Activated naive CD4-positive, alpha-beta T cell treated with Interleukin-2 at 50 U/mL for 16 hours (primary cell): ENCODE results near the gene ZNF224.
A peak's percentile ranks its signal among the peaks of the same experiment; 100 is the strongest.
"Not testable (repeated sequence)": the region's sequence is repeated elsewhere in the genome, so short reads cannot be mapped to it uniquely, and the experiment has no call there.

ENCODE experiments used
- DNase-seq: peaks from one replicate; pipeline ENCODE4 v3.0.0-alpha.2; 2020

The ZNF224 gene

GRCh38 chr19:44093931-44094765 lies at the start of gene ZNF224:
Gene ZNF224 (plus strand): TSS chr19:44094361. CDS start chr19:44097874, 3,513 bp downstream.
- peak; percentile 84 for DNase-seq

DNA sequence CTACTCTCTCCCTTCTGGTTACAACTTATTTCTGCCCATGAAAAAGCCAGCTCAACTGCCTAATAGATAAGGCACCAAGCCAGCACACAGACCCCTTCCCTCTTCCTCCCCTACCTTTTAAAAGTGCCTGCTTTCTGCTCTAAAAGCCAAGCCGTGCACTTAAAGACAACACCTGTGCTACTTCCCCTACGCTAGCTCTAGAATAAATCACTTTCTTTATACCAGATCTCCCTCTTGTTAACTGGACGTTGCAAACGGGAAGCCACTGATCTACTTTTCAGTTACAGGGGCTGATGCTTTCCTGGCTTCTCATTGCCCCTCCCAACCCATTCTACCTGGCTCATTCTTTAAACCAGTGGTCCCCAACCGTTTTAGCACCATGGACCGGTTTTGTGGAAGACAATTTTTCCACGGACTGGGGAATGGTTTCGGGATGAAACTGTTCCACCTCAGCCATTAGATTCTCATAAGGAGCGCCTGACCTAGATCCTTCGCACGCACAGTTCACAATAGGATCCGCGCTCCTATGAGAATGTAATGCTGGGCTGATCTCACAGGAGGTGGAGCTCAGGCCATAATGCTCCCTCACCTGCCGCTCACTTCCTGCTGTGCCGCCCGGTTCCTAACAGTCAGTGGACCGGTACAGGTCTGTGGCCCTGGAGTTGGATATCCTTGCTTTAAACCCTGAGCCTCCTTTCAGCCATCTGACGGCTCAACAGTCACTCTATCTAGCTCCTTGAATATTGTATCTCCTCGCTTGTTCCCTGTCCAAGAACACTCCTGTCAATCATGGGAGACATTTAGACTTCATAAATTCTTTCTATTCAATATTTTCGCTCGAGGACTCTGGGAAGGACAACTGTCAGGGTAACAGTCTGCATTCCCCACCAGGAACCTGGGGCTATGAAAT lies 43.2 kb upstream of the ZNF224 start:
- DNase-seq: peak; percentile 24

GRCh38 chr19:44051650-44052402 lies 42.3 kb upstream of the ZNF224 start, which contains the start of gene ZNF223:
Gene ZNF223 (plus strand): TSS chr19:44052036. CDS start chr19:44055177, 3,141 bp downstream.
- DNase-seq: peak; percentile 70

- DNase-seq: no peak
Measured at GRCh38 chr19:44055870-44056269, 38.3 kb upstream of the ZNF224 start.

DNA sequence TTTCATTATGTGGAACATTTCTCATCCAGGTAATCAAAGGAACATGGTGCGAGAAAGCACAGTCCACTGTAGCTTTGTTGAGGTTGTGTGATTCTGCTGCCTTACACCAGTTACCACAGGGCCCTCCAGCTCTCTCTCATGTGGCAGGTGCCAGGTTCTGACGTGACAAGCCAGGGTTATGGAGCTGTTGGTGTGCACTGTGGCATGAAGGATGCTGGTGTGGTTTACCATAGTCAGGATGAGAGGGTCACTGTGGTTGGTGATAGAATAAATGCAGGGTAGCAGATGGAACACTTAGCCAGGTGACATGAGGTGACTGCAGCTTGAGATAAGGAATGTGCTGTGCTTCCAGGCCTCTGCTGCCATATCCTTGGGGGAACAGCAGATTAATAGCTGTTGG lies 34.9 kb upstream of the ZNF224 start:
- DNase-seq: no peak

DNA sequence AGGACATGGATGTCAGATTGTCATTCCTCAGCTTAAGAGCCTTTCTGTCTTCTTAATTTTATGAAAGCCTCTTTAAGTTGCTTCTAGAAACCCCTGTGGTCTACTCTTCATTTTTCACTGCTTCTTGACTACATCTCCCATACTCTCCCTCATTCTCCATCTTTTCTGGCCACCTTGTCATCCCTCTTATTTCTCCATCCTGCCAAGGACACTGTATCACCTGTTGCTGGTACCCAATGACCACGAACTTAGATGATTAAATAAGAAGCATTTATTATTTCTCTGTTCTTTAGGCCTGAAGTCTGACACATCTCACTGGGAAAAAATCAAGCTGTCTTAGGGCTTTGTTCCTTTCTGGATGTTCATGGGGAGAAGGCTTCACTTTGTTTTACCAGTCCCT lies 33.1 kb upstream of the ZNF224 start:
- DNase-seq: no peak

GRCh38 chr19:44066305-44066704 lies 27.9 kb upstream of the ZNF224 start:
- DNase-seq: no peak

DNA sequence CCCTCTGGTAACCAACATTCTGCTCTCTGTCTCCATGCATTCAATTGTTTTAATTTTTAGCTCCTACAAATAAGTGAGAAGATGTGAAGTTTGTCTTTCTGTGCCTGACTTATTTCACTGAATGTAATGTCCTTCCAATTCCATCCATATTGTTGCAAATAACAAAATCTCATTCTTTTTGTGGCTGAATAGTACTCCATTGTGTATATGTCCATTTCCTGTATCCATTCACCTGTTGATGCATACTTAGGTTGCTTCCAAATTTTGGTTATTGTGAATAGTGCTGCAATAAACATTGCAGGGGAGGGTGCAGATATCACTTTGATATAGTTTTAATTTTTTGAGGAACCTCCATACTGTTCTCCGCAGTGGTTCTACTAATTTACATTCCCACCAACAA lies 24.7 kb upstream of the ZNF224 start:
- DNase-seq: no peak

DNA sequence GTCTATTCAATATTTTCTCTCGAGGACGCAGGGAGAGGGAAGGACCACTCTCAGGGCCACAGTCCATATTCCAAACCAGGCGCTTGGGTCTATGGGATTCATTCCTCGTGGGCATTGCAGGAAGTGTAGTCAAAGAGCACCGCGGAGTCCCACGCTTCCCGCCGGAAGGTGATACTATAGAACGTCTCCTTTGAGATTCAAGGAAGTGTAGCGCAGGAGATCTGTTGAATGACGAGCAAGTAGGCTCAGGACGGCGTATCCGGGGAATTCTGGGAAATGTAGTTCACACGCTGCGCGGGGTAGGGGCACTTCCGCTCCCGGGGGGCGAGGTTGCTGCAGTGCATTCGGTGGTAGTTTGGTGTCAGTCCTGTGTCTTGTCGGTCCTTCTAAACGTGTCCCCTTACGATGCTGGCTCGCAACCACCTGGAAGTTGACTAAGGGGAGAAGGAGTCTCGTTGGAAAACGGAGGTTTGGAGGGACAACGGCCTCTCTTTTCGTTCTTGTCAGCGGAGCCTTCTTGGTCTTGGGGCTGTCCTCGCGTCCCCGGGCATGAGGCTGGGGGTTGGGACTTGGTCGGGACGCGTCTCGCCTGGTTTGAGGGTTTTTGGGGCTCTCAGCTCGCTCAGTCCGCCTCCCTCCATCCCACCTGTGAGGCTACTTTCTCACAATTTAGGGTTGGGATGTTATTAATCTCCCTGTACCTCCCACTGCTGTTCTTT lies 22.2 kb upstream of the ZNF224 start, which contains the start of gene ZNF284:
Gene ZNF284, plus strand, starts transcription at position 336 of the 719 bp plus-strand sequence. CDS start 4,231 bp downstream, outside the sequence.
- peak; percentile 83 for DNase-seq

DNA sequence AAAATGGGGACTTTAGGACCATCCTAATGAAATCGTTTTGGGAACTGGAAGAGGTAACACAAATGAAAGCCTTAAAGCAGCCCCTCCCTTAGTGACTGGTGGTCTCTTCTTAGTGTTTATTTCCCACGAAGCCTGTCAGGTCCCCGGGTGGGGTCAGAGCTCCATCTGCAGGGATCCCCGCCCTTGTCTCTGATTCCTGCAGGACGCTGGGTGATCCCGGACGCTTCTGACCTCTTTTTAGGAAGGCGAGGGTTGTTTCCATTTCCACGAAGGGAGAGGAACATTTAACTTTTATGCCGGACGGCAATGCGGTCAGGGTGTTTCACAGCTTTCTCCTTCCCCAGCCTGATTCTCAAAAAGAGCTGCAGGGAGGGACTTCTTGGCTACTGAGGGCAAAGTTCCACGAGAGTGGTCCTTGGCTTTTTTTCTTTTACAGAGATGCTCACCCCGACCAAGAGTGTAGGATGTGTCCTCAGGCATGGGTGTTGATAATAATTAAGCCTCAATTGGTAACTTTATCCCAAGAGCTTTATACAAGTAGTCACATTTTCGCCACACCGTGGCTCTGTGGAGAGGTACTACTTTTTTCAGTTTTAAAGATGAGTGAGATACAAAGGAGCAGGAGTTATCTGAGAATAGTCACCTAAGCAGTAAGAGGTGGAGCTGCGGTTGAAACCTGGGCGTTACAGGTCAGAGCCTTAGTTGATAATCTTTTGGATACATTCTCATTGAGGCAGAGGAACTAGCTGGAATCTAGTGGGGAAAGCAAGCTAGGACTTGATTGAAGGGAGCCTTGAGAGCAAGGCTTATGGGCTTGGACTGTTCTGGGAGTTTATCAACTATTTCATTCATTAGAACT lies 21.4 kb upstream of the ZNF224 start:
- DNase-seq: no peak

DNA sequence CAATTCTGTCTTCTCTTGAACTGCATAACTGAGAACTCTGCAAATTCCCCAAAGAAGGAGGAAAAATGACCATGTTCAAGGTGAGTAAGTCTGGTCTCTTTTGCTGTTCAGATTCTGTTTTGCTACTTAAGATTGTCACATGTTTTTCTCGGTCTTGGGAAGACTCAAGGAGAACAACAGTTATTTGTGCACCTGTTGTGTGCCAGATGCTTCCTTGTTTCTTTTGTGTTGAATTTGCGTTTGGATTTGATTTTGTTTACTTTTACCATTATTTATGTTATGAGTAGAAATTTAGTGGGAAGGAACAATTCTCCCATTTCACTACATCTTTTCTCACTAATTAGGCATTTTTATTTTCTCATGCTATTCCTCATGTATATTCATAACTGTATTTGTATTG lies 17.8 kb upstream of the ZNF224 start:
- DNase-seq: no peak

DNA sequence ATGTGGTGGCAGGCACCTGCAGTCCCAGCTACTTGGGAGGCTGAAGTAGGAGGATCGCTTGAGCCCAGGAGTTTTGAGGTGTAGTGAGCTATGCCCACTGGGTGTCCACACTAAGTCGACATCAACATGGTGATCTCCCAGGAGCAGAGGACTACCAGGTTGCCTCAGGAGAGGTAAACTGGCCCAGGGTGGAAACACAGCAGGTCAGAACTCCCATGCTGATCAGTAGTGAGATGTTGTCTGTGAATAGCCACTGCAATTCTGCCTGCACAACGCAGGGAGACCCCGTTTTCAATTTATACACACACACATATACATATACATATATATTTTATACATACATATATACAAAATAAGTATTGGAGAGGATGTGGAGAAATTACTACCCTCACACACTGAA lies 2.1 kb upstream of the ZNF224 start:
- DNase-seq: no peak

DNA sequence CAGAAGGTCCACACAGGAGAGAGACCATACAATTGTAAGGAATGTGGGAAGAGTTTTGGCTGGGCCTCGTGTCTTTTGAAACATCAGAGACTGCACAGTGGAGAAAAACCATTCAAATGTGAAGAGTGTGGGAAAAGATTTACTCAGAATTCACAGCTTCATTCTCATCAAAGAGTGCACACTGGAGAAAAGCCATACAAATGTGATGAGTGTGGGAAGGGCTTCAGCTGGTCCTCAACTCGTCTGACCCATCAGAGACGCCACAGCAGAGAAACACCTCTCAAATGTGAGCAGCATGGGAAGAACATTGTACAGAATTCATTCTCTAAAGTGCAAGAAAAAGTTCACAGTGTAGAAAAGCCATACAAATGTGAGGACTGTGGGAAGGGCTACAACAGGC lies 13.6 kb downstream of the ZNF224 start:
- no peak for DNase-seq

DNA sequence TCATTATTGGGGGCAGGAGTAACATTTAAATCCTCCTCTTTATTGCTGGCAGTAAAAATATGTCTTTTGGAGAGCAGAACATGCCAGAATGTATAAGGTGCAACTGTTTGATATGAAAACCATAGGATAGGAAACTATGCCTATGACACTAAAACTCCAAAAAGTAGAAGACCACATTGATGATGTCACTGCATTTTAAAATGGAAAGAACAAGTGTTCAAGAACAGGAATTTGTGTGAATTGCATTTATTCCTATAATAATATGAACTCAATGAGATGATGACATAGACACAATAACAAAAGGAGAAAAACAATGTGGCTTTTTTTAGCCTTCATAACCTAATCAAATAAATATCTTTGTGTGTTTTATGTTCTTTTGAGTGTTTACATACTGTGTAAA lies 15.3 kb downstream of the ZNF224 start:
- DNase-seq: no peak

DNA sequence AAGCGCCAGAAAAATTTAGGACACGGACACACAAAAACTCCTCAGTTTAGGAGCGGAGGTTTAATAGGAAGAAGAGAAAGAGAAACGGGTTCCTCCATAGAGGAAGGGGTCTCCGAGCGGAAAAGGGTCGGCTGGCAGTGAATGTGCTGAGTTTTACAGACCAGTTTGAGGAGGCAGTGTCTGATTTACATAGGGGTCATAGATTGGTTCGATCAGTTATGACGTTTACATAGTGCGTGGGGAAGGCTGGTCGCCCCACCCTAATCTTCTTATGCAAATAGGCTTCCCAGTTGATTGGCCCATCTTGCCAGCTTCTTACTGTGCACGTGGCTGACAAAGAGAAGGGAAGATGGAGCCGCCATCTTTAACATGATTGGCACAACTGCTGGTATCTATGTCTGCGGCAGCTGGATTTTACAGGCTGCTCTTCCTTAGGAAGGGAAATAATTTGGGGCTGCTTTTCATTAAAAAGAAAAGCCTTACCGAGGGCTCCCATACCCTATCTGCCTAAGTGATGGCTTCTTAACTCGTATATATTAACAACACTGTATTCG lies 17.8 kb downstream of the ZNF224 start:
- DNase-seq: no peak

DNA sequence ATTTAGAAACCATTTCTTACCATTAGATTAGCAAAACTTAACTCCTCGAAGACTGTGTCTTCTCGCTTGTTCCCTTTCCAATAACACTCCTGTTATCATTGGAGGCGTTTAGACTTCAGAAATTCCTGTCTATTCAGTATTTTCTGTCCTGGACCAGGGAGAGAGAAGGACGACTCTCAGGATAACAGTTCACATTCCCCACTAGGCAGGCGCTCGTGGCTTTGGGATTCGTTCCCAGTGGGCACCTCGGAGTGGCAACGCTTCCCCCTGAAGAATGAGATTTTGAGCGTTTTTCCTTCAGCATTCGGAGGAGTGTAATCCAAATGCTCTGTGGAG lies 18.6 kb downstream of the ZNF224 start:
- no peak for DNase-seq

GRCh38 chr19:44113138-44113783 lies 19.1 kb downstream of the ZNF224 start, which contains the start of gene ZNF225:
Gene ZNF225 (plus strand): TSS chr19:44113399. CDS start chr19:44115828, 2,429 bp downstream.
- peak; percentile 87 for DNase-seq

GRCh38 chr19:44113784-44114390 lies 19.7 kb downstream of the ZNF224 start:
- DNase-seq: no peak

DNA sequence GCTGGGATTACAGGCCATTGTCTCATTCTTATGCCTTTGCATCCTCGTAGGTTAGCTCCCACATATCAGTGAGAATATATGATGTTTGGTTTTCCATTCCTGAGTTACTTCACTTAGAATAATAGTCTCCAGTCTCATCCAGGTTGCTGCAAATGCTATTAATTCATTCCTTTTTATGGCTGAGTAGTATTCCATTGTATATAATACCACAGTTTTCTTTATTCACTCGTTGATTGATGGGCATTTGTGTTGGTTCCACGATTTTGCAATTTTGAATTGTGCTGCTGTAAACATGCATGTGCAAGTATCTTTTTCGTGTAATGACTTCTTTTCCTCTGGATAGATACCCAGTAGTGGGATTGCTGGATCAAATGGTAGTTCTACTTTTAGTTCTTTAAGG lies 27.0 kb downstream of the ZNF224 start:
- not testable (repeated sequence) for DNase-seq

GRCh38 chr19:44131955-44132354 lies 37.8 kb downstream of the ZNF224 start:
- no peak for DNase-seq
